ENCODE results near the gene FAM204A.
A peak's percentile ranks its signal among the peaks of the same experiment; 100 is the strongest.

Gene FAM204A

DNA sequence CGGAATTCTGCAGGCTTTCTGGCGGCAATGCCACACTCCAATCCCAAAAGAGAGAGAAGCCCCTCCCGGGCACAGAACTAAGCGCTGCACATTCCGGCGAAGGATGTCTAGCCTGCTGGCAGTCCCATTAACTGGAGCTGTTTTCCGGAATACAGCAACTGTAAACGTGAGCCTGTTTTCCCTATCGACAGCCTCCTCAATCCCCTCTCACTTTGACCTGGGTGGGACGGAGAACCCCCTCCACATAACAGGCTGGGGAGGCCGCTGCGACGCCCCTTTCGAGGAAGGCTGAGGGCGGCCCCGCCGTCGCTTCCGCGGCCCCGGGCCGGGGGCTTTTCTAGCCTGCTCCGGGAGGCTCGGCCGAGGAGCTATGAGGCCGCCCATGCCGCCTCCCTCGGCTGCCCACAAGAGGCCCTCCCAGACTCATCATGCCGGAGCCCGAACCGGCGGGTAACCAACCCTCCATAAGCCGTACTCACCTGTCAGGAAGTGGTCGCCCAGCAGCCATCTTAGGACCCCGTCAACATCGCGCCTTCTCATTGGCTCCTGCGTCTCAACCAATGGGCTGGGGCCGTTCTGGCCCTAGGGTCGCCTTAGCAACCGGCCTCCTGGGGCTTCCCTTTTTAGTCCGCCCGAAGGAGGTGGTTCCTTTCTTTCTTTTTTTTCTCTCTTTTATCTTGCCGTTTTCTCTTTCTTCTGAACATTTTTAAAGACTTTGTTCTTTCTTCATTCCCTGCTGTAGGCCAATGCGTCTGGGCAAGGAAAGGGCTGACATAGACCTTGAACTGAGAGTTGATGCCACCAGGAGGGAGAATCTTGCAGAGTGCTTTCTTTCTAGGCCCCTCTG lies at the start of gene FAM204A:
FAM204A (minus strand) TSS at position 534 of the 847 bp plus-strand sequence. CDS start 5,909 bp downstream, outside the sequence.
- peak; percentile 93 for DNase-seq (ENCODE audit: low read depth)

DNA sequence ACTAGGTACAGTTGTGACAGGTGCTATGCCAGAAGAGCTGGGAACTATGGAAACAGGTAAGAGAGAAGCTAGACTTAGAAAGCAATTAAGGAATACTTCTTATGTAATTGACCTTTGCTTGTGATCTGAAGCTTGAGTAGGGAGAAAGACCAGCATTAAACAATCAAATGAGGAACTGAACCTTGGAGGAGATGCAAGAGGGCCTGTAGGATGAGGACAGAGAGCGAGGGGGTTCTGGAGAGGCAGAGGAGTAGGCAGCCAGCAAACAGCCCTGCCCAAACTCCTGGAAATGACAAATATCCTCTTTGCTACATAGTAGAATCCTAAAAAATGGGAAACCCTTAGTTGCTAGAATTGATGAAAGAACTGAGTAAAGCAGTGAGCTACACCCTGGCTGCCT lies 41.6 kb upstream of the FAM204A start:
- DNase-seq (ENCODE audit: low read depth): no peak

DNA sequence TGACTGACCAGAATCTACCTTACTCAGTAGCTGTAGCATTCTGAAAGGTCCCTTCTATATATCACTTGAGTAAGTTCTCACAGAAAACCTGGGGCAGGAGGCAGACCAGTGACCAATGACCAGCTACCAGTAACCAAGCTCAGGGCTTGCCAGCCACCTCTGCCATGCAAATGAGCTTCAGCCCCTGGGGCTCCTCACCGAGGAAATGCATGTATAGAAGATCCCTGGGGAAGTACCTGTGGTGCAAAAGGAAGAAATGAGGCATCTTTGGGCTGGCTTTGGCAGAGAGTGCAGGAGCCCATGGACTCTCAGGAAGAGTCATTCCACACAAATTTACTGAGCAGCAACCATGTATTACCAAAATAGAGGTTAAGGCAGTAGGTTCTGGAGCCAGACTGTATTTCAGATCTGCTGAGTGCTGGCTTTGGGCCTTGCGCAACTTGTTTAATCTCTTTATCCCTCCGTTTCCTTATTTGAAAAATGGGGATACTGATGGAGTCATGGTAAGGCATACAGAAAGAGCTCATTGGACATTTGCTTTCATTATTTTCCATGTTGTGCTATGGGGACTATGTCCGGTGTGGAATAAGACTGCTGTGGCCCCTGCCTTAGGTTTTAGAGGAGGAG lies 41.1 kb upstream of the FAM204A start:
- DNase-seq (ENCODE audit: low read depth): no peak

DNA sequence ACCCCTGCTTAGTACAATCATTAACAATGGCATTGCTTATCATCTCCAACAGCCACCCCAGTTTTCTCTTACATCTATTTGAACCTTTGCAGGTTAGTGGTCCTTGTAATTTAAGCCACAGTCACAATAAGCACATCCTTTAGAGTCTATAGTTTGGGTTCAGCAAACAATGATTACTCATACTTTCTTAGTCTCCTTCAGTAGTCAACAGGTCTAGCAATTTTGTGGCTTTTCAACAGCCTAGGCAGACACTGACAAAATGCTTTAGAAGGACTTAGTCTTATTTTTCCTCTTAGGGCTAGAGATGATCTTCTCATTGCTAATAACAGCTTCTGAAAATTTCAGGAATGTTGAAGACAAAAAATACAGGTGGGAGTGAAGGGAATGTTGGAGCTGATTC lies 32.3 kb upstream of the FAM204A start:
- DNase-seq (ENCODE audit: low read depth): peak; percentile 71

DNA sequence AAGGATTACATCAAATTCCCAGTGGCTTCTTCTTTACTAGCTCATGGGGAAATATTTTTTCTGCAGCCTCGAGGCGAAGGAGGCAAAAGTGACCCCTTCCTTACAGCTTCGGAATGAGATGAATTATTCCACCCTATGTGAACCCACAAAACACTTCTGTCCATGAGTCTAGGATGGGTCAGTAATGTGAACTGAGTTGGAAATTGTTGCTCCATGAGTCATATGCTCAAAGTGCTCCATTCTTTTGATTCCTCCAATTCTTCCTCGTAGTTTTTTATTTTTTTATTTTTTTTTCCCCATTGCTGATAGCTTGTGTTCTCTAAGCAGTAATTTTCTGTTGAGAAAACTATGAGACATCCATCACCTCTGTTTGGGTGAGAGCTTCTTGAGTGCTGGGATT lies 31.7 kb upstream of the FAM204A start:
- peak; percentile 90 for DNase-seq (ENCODE audit: low read depth)

DNA sequence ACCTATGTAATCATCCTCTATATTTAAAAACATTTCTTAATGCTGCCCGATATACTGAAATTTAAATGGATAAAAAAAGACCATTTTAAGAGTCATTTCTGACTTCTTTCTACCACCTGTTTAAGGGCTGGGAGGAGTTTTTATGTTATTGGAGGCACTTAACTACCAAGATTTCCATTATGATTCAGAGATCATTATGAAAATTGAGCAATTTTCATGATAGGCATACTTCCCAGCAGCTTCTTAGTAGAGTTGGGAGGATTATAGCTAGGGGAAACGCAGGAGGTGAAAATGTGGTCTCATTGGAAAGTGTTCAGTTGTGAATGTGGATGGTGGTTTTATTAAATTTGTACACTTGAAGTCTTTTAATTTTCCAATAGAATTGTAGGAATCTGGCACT lies 28.4 kb upstream of the FAM204A start:
- DNase-seq (ENCODE audit: low read depth): no peak

DNA sequence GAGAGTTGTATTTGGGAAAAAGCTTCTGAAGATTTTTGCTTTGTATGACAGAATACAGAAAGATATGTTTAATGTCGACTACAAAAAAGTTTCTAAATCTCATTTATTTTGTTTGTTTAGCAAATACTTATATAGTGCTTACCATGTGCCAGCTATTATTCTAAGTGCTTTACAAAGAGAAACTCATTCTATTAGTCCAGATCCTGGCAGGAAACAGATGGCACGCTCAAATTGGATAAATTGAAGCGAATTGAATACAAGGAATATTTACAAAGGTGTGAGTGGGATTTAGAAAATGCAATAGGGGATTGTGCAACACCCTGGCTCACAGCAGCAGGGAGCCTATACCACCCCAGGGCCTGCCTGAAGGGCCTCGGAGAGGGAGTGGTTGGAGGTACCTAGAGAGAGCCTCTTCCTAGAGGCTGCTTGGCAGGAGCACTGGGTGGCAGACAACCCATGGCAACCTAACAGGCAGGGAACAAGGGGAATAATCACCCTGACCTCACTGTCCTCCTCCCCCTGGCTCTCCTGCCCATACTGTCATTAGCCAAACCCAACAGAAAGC lies 27.6 kb upstream of the FAM204A start:
- DNase-seq (ENCODE audit: low read depth): peak; percentile 2

DNA sequence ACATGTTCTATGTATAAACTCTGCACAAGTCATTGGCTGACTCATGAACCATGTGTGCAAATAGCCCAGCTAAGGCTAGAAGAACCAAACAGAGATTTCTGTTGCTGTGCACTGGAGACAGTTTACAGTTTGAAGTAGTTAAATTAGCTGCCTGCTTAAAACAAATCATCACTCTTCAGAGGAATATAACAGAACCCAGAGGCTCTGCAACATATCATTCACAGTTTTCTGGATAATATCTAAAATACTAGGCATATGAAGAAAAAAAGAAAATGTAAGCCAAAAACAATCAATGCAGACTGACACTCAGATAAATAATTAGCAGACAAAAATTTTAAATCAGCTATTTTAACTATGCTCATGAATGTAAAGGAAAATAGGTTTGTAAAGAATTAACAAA lies 23.6 kb upstream of the FAM204A start:
- DNase-seq (ENCODE audit: low read depth): no peak

DNA sequence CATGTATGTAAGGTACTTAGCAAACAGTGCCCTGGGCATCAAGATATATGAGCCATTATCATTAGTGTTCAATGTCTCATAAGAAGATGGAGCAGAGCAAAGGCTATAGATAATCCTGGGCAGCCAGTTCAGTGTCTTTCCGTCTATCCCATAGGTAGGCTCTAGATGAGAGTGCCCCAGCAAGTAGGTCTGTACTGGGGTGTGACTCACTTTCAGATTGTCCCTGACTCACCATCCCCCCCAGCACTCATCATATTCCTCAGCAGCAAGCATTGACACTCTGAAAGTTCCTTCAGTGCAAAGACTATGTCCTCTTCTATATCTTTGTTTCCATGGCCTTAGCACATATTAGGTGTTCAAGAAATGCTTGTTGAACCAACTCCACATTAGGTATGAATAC lies 20.0 kb upstream of the FAM204A start:
- peak; percentile 43 for DNase-seq (ENCODE audit: low read depth)

DNA sequence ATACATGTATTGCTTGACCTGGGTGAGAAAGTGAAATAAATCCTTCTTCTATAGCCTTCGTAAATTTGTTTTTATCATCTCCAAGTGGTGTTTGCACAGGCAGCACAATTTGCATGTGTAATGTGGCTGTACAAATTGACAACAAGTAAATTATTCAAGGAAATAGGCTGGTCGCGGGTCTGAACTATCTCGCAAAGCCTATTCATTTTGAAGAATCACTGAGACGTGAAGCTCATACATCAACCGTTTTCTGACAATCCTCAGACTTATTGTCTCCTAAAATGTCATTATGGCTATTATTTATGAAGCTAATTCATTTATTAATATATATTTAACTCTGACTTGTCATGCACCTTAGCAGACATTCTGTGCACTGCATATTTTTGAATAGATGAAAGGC lies 16.2 kb upstream of the FAM204A start:
- no peak for DNase-seq (ENCODE audit: low read depth)

DNA sequence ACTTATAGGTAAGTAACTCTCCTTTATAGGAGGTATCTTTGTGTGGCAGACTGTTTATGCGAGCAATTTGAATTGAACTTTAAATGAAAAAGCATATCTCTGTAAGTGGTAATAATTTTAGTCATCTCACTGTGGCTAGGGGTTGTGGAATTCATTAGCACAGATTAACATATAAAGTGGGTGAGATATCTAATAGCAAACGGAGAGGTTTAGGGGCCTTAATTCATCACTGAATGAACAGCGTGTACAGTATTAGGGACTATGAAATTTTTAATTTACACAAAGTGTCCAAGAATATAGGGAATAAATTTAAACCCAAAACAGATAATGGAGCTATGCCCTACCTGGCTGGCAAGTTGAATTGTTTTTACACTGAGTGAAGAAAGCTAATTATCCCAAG lies 15.7 kb upstream of the FAM204A start:
- no peak for DNase-seq (ENCODE audit: low read depth)

DNA sequence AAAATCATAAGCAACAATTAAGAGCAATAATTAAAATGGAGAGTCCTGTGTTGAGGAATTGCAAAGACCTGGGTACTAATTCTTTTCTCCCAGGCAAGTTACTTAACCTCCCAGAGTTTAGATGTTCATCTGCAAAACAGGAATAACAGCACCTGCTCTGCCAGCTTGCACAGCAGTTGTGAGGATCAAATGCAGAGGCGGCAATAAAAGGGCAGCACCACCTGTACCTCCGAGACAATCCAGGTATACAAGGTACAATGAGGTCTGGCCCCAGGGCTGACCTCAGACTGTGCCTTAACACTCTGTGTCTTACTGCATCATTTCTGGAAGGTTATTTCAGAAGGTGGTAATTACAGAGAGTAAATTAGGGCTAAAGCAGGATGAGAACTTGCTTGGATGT lies 14.5 kb upstream of the FAM204A start:
- DNase-seq (ENCODE audit: low read depth): no peak

DNA sequence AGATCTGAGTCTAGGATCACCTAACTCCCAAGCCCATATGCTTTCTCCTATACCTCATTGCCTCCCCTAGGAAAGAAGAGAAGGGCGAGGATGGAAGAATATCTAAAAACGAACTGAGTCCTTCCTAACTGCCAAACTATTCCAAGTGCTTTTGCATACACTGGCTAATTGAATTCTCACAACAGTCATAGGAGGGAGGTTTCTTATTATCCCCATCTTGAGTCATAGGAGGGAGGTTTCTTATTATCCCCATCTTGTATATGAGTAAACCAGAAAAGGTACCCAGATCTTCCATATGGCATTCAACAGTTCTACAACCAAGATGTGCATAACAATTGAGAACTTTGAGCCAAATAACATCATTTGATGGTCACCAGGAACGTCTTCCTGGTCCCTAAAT lies 13.1 kb upstream of the FAM204A start:
- no peak for DNase-seq (ENCODE audit: low read depth)

DNA sequence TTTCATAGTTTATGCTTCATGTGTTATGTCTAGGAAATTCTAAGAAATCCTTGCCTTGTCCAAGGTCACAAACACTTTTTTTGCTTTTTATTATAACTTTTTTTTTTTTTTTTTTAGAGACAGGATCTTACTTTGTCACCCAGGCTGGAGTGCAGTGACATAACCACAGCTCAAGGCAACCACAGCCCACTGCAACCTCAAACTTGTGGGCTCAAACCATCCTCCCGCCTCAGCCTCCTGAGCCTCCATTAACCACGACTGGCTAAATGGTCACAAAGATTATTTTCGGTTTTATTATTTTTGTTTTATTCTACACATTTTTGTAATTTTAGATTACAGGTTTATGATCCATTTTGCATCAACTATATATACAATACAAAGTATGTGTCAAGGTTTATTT lies 7.1 kb upstream of the FAM204A start:
- no peak for DNase-seq (ENCODE audit: low read depth)

DNA sequence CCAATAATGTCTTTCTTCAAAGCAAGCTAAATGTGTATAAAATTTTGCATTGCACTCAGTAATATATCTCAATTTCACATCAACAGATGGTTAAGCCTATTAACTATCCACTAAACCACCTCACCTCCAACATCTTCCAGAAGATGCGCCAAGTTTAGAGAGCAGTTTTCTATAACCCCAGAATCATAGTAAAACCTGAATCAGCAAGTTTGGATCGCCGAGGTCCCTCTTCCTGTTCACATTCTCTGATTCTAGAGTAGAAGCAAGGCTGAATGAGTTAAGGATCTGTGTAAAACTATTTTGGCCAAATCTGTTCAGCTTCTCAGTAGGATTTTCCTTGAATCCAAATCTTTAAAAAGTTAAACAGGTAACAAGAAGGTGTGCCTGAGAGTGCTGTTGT lies 1.4 kb upstream of the FAM204A start:
- no peak for DNase-seq (ENCODE audit: low read depth)

DNA sequence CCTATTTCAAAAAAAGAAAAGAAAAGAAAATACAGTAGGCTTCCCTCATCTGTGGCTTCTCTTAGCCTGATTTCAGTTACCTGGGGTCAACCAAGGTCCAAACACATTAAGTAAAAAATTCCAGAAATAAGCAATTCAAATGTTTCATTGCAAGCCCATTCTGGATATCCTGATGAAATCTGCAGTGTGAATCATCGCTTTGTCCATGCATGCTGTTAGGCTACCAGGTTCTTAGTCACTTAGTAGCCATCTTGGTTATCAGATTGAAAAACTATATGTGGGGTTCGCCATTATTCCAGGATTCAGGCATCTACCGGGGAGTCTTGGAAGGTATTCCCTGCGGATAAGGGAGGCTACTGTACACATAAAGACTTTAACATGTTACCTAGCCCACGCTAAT lies 991 bp upstream of the FAM204A start:
- peak; percentile 75 for DNase-seq (ENCODE audit: low read depth)

DNA sequence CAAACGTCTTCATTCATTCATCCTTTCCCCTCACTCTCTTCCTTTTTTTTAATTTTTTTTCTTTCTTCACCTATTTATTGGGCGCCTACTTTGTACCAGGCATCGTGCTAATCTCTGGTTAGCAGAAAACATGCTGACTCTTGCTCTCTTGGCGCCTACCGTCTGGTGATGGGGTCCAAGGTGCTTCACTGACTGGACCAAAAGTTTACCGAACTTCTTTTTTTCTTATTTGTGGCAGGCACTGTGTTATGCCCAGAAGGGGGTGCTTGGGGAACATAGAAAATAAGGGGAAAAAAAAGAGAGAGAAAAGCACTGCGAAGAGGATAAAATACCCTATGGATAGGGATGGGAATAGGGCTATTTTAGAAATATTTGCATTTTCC lies 505 bp upstream of the FAM204A start:
- DNase-seq (ENCODE audit: low read depth): peak; percentile 39

DNA sequence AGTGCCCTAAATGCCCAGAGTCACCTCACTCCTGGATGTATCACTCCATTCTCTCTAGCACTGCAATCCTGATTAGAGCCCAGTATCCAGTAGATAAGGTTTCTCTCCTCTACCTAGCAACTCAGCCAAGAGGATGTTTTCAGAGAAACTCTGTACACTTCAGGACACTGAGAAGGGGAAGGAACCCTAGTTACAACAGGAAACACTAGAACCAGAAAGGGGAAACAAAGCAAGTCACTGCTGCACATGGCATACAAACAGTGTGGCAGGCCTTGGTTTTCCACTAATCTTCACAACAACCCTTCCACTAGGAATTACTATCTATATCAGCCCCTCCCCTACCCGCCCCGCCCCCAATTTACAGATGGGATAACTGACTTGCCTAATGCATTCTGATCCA lies 1.6 kb downstream of the FAM204A start:
- no peak for DNase-seq (ENCODE audit: low read depth)

DNA sequence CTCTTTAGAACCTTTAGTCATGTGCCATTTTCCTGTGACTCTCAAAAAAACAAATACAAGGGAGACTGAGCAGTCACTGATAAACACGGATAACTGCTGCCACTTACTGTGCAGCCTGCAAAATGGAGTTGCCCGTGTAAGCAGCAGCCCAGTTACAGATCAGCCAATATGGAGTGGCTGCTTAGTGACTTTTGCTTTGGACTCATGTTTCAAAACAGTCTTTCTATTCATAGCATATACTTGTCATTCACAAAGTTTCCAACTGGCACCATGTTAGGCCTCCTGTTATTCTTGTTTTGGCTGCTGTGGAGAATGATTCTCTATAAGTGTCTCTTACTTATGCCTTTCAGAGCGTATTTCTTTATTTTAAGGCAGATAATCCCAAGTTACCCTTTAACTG lies 3.0 kb downstream of the FAM204A start:
- DNase-seq (ENCODE audit: low read depth): no peak

DNA sequence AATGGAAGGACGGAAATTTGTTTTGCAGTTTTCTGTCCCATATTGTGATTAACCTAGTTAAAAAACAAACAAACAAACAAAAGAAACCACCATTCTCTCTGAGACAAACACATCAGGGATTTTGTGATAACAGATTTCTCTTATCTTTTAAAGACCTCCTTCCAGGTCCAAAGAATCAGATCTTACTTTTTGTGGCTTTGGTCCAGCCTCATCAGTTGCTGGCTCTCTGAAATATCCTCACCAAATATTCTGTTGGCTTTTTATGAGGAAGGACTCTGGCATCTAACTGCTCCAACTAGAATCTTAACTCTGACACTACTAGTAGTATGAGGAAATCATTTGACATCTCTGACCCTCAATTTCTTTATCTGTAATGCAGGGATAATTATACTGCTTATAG lies 4.8 kb downstream of the FAM204A start:
- DNase-seq (ENCODE audit: low read depth): no peak

DNA sequence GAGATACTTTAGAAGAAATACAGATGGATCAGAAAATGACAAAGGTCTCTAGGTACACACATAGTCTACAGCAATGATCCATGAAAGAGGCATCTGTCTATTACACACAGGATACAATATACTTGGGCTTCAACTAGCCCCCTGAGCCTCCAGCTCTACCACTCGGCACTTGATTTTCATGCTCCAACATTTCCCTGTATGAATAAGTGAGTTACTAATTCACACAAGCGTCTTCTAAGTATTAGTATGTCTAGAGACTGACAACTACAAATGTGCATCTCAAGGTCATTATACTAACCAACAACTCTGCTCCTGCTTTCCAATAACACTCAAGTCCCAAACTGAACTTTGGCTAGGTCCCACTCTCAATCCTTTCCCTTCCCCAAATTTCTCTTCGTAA lies 8.3 kb downstream of the FAM204A start:
- DNase-seq (ENCODE audit: low read depth): no peak

DNA sequence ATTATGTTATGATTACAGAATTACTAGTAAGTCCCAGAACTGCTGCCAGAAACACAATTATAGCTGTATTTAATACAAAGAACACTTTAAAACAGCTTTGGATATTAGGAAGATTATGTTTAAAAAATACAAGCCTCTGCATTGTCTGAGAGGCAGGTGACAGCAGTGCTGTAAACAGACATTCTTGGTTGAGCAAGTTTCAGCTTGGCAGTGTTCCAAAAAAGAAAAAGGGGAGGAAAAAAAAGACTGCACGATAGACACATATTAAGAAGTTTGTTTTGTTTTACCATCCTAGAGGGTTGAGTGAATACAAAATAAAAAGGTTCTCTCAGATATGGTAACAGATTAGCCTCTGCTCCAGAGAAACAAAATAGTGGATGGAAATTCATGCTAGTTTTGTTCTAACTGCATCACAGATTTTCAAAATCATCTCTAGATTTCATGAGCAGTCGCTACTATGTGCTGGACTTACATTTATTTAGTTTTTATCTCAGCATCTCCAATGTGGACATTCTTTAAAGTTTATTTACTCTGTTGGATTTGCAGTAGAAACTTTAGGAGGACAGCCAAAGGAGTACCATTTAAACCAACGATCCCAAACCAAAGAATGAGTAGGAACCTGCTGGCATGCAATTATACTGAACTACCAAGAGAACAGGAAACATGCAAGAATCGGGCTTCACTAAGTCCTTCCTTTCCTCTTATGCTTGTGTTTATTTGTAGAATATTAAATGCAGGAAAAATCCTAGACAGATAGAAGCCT lies 9.0 kb downstream of the FAM204A start:
- no peak for DNase-seq (ENCODE audit: low read depth)

DNA sequence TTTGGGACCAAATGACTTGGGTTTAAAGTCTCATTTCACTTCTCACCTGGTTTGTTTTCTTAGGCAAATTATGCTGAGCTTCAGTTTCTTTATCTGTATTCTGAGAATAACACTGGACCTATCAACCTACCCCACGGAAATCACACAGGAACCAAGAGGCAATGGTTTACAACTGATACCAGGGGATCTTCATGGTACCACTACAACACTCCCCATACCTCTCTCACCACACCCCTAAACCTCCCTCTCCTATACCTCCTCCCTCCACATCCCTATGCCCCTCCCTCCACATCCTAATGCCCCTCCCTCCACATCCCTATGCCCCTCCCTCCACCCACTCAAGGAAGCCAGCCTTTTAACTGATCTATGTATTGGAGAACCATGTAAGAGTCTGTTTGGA lies 9.9 kb downstream of the FAM204A start:
- DNase-seq (ENCODE audit: low read depth): peak; percentile 10
